Breast epithelium (tissue), 3 donors: ENCODE measurements around the gene ELMO1.

Experiments used
- CTCF ChIP-seq, 3 donors: fragments of 450-650 bp; IDR thresholded peaks; one replicate each; pipeline ENCODE4 v1.5.1; 2016 to 2017; ENCODE audit warnings: antibody characterized with exemption in 3 of 3, mild to moderate bottlenecking in 3 of 3, moderate library complexity in 3 of 3
- POLR2A ChIP-seq: fragments of 450-650 bp; IDR thresholded peaks from one replicate; pipeline ENCODE4 v1.6.1; 2016; ENCODE audit warnings: antibody characterized with exemption, mild to moderate bottlenecking, moderate library complexity
- POLR2AphosphoS5 ChIP-seq, 3 donors: sonication (generic); formaldehyde crosslinking; IDR thresholded peaks; one replicate each; pipeline ENCODE4 v1.6.1; 2017; ENCODE audit warnings: antibody characterized with exemption in 3 of 3

GRCh38 chr7:37405603-37406122 is 43.0 kb downstream of the ELMO1 start:
- TF ChIP-seq CTCF (IDR thresholded peaks at IDR 0.05) (no peak), POLR2A (no peak), POLR2AphosphoS5 (IDR thresholded peaks at IDR 0.05) (no peak)
